Cardiac muscle cell (in vitro differentiated cells and primary cell): ENCODE measurements around the gene GRIA3. TPM values are rescaled to one million over a fixed set of nuclear protein-coding genes. Genes with fewer than 3 reads are reported as not detected.
"Not testable (repeated sequence)": the region's sequence is repeated elsewhere in the genome, so short reads cannot be mapped to it uniquely, and the experiment has no call there.

ENCODE experiments used
- DNase-seq, 2 donors: peaks; one replicate each; pipeline versions ENCODE4 v3.0.0 to v3.0.0-alpha.2; 2010 to 2017; ENCODE audit warnings: low read depth in 1 of 2, low spot score in 1 of 2
- H3K27ac ChIP-seq: fragments of 200-600 bp; sonication (generic); 2 replicates; pipeline ENCODE4 v1.5.1; 2016
- H3K27me3 ChIP-seq: fragments of 200-600 bp; sonication (generic); 2 replicates; pipeline ENCODE4 v1.6.0; 2016; ENCODE audit warnings: control low read depth
- H3K36me3 ChIP-seq: fragments of 200-600 bp; sonication (generic); 2 replicates; pipeline ENCODE4 v1.5.1; 2016; ENCODE audit warnings: control low read depth
- H3K4me1 ChIP-seq: fragments of 200-600 bp; sonication (generic); 2 replicates; pipeline ENCODE4 v1.8.1; 2017; ENCODE audit warnings: low read depth, mild to moderate bottlenecking, mixed run types
- H3K4me3 ChIP-seq: fragments of 200-600 bp; sonication (generic); 2 replicates; pipeline ENCODE4 v1.5.1; 2016; ENCODE audit warnings: mild to moderate bottlenecking
- H3K9me3 ChIP-seq: fragments of 200-600 bp; sonication (generic); 2 replicates; pipeline ENCODE4 v1.5.1; 2017; ENCODE audit warnings: low read depth, mild to moderate bottlenecking, control low read depth
- polyA plus RNA-seq: library from polyadenylated mRNA; unstranded; fragments of >200 nt; fragmentation: Nextera tagmentation; extraction: Ambion mirVana; gene quantifications from 2 replicates; pipeline ENCODE4 v1.2.1, GENCODE V29; 2016
- total RNA-seq: library from RNA; depleted of rRNA; stranded (reverse); fragments of >200 nt; gene quantifications from 2 replicates; pipeline ENCODE4 v1.2.3, GENCODE V29; 2016
- TF ChIP-seq, protein P1 (sequence below): IDR thresholded peaks from 2 replicates; pipeline ENCODE4 v1.5.1; 2012; ENCODE audit warnings: low read depth, mild to moderate bottlenecking, low read length

Gene GRIA3
- total and polyA plus RNA-seq, 2 experiments from 2014 or later, result 2.8 to 6.1 TPM

DNA sequence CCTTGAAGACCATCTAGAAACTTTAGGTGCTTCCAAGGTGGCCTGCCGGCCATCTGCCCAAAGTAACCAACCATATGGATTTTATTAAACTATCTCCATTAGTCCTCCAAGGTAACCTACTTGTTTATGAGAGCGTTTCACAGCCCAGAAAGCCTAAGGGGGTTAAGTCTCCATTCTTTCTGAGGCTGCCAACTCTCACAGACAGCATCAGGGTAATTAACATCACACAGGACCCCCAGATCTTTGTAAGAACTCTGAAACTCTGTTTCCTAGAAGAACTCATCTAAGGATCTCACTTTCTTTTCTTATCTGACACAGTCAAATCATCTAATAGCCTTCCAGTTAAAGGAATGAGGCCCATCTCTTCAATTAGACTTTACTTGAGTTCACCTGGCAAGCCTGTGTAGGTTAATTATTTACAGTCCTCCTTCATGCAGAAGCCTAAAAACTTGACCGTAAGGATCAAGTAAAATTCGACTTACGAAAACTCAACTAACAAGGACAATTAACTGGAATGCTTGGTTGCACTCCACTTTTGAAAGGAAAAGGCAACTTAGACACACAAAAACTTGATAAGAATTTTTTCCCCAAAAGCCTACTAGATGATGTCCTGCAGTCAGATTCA lies 252.5 kb downstream of the GRIA3 start:
- Histone ChIP-seq H3K4me1 (no peaks in the 10 kb centered on the region), H3K9me3 (no peaks in the 10 kb centered on the region), H3K4me3 (no peak overlapping the region), H3K27me3 (no peaks in the 10 kb centered on the region), H3K36me3 (no peaks in the 10 kb centered on the region), H3K27ac (no peak overlapping the region)
- TF ChIP-seq, protein P1, sequence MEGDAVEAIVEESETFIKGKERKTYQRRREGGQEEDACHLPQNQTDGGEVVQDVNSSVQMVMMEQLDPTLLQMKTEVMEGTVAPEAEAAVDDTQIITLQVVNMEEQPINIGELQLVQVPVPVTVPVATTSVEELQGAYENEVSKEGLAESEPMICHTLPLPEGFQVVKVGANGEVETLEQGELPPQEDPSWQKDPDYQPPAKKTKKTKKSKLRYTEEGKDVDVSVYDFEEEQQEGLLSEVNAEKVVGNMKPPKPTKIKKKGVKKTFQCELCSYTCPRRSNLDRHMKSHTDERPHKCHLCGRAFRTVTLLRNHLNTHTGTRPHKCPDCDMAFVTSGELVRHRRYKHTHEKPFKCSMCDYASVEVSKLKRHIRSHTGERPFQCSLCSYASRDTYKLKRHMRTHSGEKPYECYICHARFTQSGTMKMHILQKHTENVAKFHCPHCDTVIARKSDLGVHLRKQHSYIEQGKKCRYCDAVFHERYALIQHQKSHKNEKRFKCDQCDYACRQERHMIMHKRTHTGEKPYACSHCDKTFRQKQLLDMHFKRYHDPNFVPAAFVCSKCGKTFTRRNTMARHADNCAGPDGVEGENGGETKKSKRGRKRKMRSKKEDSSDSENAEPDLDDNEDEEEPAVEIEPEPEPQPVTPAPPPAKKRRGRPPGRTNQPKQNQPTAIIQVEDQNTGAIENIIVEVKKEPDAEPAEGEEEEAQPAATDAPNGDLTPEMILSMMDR, result no peak
- no peak for DNase-seq

DNA sequence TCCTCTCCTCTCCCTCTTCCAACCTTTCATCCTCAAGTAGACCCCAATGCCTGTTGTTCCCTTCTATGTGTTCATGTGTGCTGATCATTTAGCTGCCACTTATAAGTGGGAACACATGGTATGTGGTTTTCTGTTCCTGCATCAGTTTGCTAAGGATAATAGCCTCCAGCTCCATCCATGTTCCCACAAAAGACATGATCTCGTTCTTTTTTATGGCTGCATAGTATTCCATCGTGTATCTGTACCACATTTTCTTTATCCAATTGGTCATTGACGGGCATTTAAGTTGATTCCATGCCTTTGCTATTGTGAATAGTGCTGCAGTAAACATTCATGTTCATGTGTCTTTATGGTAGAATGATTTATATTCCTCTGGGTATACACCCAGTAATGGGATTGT lies 255.8 kb downstream of the GRIA3 start:
- H3K4me1 ChIP-seq, DNase-seq, H3K9me3 ChIP-seq, H3K4me3 ChIP-seq, H3K36me3 ChIP-seq, H3K27me3 ChIP-seq, H3K27ac ChIP-seq: not testable (repeated sequence)

DNA sequence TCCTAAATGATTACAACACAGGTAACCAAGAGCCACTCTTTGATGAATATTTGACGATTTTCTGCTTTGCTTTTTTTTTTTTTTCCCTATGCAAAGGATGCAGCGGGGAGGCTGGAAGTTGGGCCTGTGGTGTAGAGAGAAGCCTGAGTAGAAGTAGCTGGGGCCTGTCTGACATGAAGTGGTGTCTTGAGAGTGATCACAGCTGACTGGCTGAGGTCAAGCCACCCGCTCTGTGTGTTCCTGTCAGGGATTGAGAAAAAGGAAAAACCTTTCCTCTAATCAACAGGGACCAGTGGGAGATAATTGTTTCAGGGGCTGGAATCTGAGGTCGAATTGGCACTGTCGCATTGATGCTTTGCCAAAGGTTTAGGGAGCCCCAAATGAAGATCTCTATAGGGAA lies 258.7 kb downstream of the GRIA3 start:
- H3K27ac ChIP-seq, result no peak overlapping the region
- DNase-seq, result no peak
- H3K9me3 ChIP-seq, result no peaks in the 10 kb centered on the region
- no peaks in the 10 kb centered on the region for H3K27me3 ChIP-seq
- H3K36me3 ChIP-seq, result no peaks in the 10 kb centered on the region
- TF ChIP-seq, protein P1, result no peak
- no peak overlapping the region for H3K4me3 ChIP-seq
- H3K4me1 ChIP-seq, result no peaks in the 10 kb centered on the region

DNA sequence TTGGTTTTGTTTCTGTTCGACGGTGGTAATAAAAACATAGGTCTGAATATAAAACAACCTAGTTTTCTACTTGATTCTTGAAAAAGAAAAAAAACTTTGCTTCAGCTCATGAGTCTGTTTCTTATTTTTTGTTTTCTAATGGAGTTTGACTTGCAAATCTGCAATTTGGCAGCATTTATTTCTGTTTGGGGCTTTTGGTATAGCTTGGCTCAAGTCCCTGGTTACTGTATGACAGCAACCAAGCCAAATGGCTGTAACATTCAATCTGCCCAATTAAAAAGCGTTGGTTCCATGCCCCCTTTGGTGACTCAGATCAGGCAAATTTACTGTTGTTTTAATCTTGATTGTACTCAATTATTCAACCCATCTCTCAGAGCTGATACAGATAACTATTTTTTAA lies 263.4 kb downstream of the GRIA3 start:
- Histone ChIP-seq H3K27ac (no peak overlapping the region), H3K9me3 (no peaks in the 10 kb centered on the region), H3K27me3 (no peaks in the 10 kb centered on the region), H3K36me3 (no peaks in the 10 kb centered on the region), H3K4me1 (no peaks in the 10 kb centered on the region), H3K4me3 (no peak overlapping the region)
- TF ChIP-seq, protein P1, result no peak
- no peak for DNase-seq

DNA sequence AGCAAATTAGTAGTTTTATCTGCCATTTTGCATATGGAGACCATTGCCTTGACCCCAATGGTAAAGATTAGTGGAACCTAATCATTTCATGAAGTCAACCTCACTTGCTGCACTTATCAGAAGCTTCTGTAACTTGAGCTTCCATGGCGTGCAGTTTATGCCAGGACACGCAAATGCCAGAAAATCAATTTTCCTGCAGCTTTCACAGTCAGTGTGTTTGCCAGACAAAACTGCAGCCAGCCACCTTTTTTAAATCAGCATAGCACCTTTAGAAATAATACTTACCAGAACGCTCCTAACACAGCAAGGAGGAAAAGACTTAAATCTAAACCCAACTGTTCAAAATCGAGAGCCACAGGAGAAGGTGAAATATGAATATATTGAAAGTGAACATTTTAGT lies 265.3 kb downstream of the GRIA3 start:
- no peaks in the 10 kb centered on the region for H3K36me3 ChIP-seq
- H3K9me3 ChIP-seq, result no peaks in the 10 kb centered on the region
- DNase-seq, result no peak
- H3K27ac ChIP-seq, result no peak overlapping the region
- TF ChIP-seq, protein P1, result no peak
- H3K27me3 ChIP-seq, result no peaks in the 10 kb centered on the region
- no peaks in the 10 kb centered on the region for H3K4me1 ChIP-seq
- no peak overlapping the region for H3K4me3 ChIP-seq

DNA sequence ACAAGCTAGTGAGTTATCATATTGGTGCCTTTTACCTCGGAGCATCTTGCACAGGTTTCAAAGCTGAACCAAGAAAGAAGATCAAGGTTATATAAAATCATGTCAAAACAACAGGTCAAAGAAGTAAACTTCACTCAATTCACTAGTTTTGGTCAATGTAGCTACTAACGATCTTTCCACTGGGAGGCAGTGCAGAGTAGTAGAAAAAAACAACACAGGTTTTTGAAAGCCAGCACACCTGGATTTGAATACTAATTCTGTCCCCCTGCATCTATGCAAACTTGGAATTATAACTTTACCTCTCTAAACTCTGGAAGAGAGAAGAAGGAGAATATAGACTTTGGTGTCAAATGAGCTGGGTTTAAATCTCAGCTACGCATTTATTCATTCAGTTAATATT lies 266.1 kb downstream of the GRIA3 start:
- H3K4me3 ChIP-seq, result no peak overlapping the region
- TF ChIP-seq, protein P1, result peak; percentile 41
- no peaks in the 10 kb centered on the region for H3K9me3 ChIP-seq
- no peaks in the 10 kb centered on the region for H3K36me3 ChIP-seq
- peak; percentile 6 to 8 for DNase-seq
- H3K27me3 ChIP-seq, result no peaks in the 10 kb centered on the region
- no peak overlapping the region for H3K27ac ChIP-seq
- peaks cover 3% of the 10 kb centered on the region for H3K4me1 ChIP-seq
